Gastrocnemius medialis (tissue), 4 donors: Measurements from ENCODE around the gene PRICKLE1.

Source experiments
- POLR2A ChIP-seq, 2 donors: fragments of 450-650 bp; IDR thresholded peaks; one replicate each; pipeline ENCODE4 v1.6.1; 2017; ENCODE audit warnings: antibody characterized with exemption in 2 of 2, mild to moderate bottlenecking in 2 of 2, moderate library complexity in 2 of 2
- TF ChIP-seq, protein P1 (sequence below), 5 experiments: fragments of 450-650 bp in 3 of 5; fragments of 200-600 bp in 2 of 5; sonication (generic) in 2 of 5; IDR thresholded peaks in 4 of 5; conservative IDR thresholded peaks in 1 of 5; 1 replicate in 4 of 5; 2 replicates in 1 of 5; pipeline ENCODE4 v1.5.1; 2016 to 2019; ENCODE audit warnings: antibody characterized with exemption in 5 of 5, mild to moderate bottlenecking in 3 of 5, moderate library complexity in 3 of 5

DNA sequence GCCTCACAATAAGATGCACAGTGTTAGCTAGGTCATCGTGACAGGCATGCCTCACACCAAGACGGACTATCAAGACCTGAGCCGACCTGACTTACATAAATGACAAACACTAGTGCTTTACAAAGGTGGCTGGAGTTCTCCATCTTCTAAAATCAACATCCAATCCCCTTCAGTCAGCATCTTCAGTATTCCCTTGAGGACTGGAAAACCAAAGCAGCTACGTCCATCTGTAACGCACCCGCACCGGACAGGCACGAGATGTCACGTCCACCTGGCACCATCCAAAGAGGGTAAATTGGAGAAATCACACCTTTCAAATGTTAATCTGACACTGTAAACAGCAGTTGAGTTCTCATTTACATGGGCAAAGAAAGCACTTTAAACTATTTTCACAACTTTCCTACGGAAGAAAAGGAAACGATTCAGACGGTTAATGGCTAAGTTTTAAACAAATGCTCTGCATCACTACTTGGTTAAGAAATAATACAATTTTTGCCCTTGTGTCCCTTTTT is 130.2 kb downstream of the PRICKLE1 start:
- TF ChIP-seq, protein P1, sequence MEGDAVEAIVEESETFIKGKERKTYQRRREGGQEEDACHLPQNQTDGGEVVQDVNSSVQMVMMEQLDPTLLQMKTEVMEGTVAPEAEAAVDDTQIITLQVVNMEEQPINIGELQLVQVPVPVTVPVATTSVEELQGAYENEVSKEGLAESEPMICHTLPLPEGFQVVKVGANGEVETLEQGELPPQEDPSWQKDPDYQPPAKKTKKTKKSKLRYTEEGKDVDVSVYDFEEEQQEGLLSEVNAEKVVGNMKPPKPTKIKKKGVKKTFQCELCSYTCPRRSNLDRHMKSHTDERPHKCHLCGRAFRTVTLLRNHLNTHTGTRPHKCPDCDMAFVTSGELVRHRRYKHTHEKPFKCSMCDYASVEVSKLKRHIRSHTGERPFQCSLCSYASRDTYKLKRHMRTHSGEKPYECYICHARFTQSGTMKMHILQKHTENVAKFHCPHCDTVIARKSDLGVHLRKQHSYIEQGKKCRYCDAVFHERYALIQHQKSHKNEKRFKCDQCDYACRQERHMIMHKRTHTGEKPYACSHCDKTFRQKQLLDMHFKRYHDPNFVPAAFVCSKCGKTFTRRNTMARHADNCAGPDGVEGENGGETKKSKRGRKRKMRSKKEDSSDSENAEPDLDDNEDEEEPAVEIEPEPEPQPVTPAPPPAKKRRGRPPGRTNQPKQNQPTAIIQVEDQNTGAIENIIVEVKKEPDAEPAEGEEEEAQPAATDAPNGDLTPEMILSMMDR (IDR thresholded peaks at IDR 0.05 in 4 of 5, conservative IDR thresholded peaks at IDR 0.05 in 1 of 5): no peak
- TF ChIP-seq POLR2A (IDR thresholded peaks at IDR 0.05): no peak
